ENCODE results near the gene FGFR2.

FGFR2 gene

GRCh38 chr10:121455377-121455776 lies 142.9 kb downstream of the FGFR2 start:
- TF ChIP-seq, protein P1, sequence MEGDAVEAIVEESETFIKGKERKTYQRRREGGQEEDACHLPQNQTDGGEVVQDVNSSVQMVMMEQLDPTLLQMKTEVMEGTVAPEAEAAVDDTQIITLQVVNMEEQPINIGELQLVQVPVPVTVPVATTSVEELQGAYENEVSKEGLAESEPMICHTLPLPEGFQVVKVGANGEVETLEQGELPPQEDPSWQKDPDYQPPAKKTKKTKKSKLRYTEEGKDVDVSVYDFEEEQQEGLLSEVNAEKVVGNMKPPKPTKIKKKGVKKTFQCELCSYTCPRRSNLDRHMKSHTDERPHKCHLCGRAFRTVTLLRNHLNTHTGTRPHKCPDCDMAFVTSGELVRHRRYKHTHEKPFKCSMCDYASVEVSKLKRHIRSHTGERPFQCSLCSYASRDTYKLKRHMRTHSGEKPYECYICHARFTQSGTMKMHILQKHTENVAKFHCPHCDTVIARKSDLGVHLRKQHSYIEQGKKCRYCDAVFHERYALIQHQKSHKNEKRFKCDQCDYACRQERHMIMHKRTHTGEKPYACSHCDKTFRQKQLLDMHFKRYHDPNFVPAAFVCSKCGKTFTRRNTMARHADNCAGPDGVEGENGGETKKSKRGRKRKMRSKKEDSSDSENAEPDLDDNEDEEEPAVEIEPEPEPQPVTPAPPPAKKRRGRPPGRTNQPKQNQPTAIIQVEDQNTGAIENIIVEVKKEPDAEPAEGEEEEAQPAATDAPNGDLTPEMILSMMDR (IDR thresholded peaks at IDR 0.05; ENCODE audit: low read depth, low read length, missing control alignments): no peak
- Histone ChIP-seq H3K4me3 (ENCODE audit: low read depth, low read length) (no peak overlapping the region), H3K27ac (no peak overlapping the region), H3K27me3 (replicated peaks) (no peaks in the 10 kb centered on the region), H3K36me3 (replicated peaks) (no peaks in the 10 kb centered on the region)
- DNase-seq: no peak
- in situ Hi-C loops (cut with HindIII; ENCODE audit: low pct_ligation_motif_present, low sequenced_read_pairs): no loop called here

GRCh38 chr10:121454781-121455180 lies 143.5 kb downstream of the FGFR2 start:
- Histone ChIP-seq H3K27ac (no peak overlapping the region), H3K4me3 (ENCODE audit: low read depth, low read length) (no peak overlapping the region), H3K36me3 (replicated peaks) (no peaks in the 10 kb centered on the region), H3K27me3 (replicated peaks) (no peaks in the 10 kb centered on the region)
- TF ChIP-seq, protein P1 (IDR thresholded peaks at IDR 0.05; ENCODE audit: low read depth, low read length, missing control alignments): no peak
- no peak for DNase-seq
- in situ Hi-C loops (cut with HindIII; ENCODE audit: low pct_ligation_motif_present, low sequenced_read_pairs): no loop called here

DNA sequence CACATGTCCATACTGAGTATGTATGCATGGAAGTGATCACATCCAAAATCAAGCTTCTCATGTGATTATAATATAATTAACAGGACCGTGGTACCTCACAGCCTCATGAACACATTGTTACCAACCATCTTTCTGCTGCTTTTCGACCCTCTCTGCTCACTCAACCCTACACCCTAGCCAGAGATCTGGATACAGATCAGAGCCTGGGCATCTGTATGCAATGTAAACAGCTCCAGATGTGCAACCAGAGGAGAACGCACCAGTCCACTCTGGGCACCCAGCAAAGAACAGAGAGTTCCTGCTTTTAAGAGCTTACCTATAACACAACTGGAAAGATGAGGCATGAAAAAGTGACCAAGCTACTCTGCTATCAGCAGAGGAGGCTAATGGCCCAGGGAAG lies 145.1 kb downstream of the FGFR2 start:
- H3K27me3 ChIP-seq (replicated peaks): no peaks in the 10 kb centered on the region
- H3K36me3 ChIP-seq (replicated peaks): no peaks in the 10 kb centered on the region
- DNase-seq: no peak
- TF ChIP-seq, protein P1 (IDR thresholded peaks at IDR 0.05; ENCODE audit: low read depth, low read length, missing control alignments): no peak
- no peak overlapping the region for H3K4me3 ChIP-seq (ENCODE audit: low read depth, low read length)
- H3K27ac ChIP-seq: no peak overlapping the region
- in situ Hi-C loops (cut with HindIII; ENCODE audit: low pct_ligation_motif_present, low sequenced_read_pairs): no loop called here

DNA sequence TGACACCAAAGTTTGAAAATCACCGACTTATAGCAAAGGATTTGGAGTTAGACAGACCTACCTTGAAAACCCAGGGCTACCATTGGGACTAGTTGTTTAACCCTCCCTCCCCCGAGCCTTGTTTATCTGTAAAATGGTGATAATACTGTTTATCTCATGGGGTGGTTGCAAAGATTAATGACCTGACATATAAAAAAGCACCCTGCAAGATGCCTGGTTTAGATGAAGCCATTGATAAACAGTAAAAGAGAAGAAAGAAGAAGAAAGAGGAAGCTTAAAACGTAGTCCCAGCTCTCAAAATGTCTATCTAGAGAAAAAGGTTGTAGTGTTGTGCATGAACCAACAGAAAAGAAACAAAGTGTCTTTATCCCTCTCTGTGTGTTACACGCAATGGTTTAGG lies 145.7 kb downstream of the FGFR2 start:
- TF ChIP-seq, protein P1 (IDR thresholded peaks at IDR 0.05; ENCODE audit: low read depth, low read length, missing control alignments): no peak
- no peaks in the 10 kb centered on the region for H3K36me3 ChIP-seq (replicated peaks)
- DNase-seq: no peak
- H3K27ac ChIP-seq: no peak overlapping the region
- no peaks in the 10 kb centered on the region for H3K27me3 ChIP-seq (replicated peaks)
- H3K4me3 ChIP-seq (ENCODE audit: low read depth, low read length): no peak overlapping the region
- in situ Hi-C loops (cut with HindIII; ENCODE audit: low pct_ligation_motif_present, low sequenced_read_pairs): no loop called here

GRCh38 chr10:121450247-121450646 lies 148.0 kb downstream of the FGFR2 start:
- TF ChIP-seq, protein P1 (IDR thresholded peaks at IDR 0.05; ENCODE audit: low read depth, low read length, missing control alignments): no peak
- Histone ChIP-seq H3K4me3 (ENCODE audit: low read depth, low read length) (no peak overlapping the region), H3K27ac (no peak overlapping the region), H3K27me3 (replicated peaks) (no peaks in the 10 kb centered on the region), H3K36me3 (replicated peaks) (no peaks in the 10 kb centered on the region)
- in situ Hi-C loops (cut with HindIII; ENCODE audit: low pct_ligation_motif_present, low sequenced_read_pairs): no loop called here
- DNase-seq: no peak

DNA sequence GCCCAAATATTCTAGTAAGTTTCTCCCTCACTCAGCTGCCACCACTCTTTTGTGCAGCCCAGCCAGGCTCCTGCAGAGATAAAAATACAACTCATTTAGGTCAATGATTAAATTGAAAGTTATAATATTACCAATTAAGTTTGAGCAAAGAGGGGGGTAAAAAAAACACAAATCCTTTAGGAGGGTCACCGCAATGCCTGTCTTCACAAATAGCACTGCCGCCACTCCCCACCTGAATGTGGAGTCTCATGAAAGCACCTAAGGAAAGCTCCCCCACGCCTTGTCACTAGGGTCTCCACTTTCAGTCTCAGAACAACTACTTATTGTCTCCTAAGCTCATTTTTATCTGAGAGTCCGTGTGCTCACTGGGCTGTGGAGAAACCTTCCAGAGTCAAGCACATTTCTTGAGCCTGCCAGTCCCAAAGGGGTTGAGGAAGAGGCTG lies 148.7 kb downstream of the FGFR2 start:
- in situ Hi-C loops (cut with HindIII; ENCODE audit: low pct_ligation_motif_present, low sequenced_read_pairs): no loop called here
- TF ChIP-seq, protein P1 (IDR thresholded peaks at IDR 0.05; ENCODE audit: low read depth, low read length, missing control alignments): no peak
- no peak for DNase-seq
- Histone ChIP-seq H3K27me3 (replicated peaks) (no peaks in the 10 kb centered on the region), H3K4me3 (ENCODE audit: low read depth, low read length) (no peak overlapping the region), H3K27ac (no peak overlapping the region), H3K36me3 (replicated peaks) (no peaks in the 10 kb centered on the region)
